Activated naive CD8-positive, alpha-beta T cell treated with anti-CD3 and anti-CD28 coated beads for 36 hours (primary cell): ENCODE measurements around the gene ZC4H2. TPM values are rescaled to one million over a fixed set of nuclear protein-coding genes. Genes with fewer than 3 reads are reported as not detected.
"Not testable (repeated sequence)": the region's sequence is repeated elsewhere in the genome, so short reads cannot be mapped to it uniquely, and the experiment has no call there.

Experiments used
- DNase-seq: peaks from one replicate; pipeline ENCODE4 v3.0.0; 2021
- H3K27ac Mint-ChIP-seq: one replicate; pipeline ENCODE4 v1.8.0; 2022; ENCODE audit warnings: mild to moderate bottlenecking, moderate library complexity, mixed read lengths
- H3K27me3 Mint-ChIP-seq: one replicate; pipeline ENCODE4 v1.8.0; 2022; ENCODE audit warnings: mild to moderate bottlenecking, mixed read lengths
- H3K36me3 Mint-ChIP-seq: one replicate; pipeline ENCODE4 v1.8.0; 2021; ENCODE audit warnings: mild to moderate bottlenecking, mixed read lengths
- H3K4me1 Mint-ChIP-seq: one replicate; pipeline ENCODE4 v1.8.0; 2021; ENCODE audit warnings: mixed read lengths
- H3K4me3 Mint-ChIP-seq: one replicate; pipeline ENCODE4 v1.8.0; 2022; ENCODE audit warnings: mild to moderate bottlenecking, moderate library complexity, mixed read lengths
- H3K9me3 Mint-ChIP-seq: one replicate; pipeline ENCODE4 v1.8.0; 2022; ENCODE audit warnings: mixed read lengths
- total RNA-seq, 2 experiments: library from RNA; stranded (reverse); gene quantifications; one replicate each; pipeline ENCODE4 v1.2.3, GENCODE V29; 2021

The ZC4H2 gene
- 10 to 100 TPM; 12.6 to 14.4 TPM for total RNA-seq

- peaks cover 12% of the 10 kb centered on the region for H3K4me1 Mint-ChIP-seq
These were observed at the start of gene ZC4H2 for GRCh38 chrX:64975989-64976672. Gene ZC4H2 (minus strand): TSS chrX:64976450. CDS start chrX:64976377, 73 bp downstream.

GRCh38 chrX:65017451-65017850, 41.2 kb upstream of the ZC4H2 start:
- no peak overlapping the region for H3K4me3 Mint-ChIP-seq
- H3K9me3 Mint-ChIP-seq = peaks cover 15% of the 10 kb centered on the region
- no peak overlapping the region for H3K27ac Mint-ChIP-seq
- H3K4me1 Mint-ChIP-seq = no peaks in the 10 kb centered on the region
- DNase-seq = no peak
- no peaks in the 10 kb centered on the region for H3K27me3 Mint-ChIP-seq
- H3K36me3 Mint-ChIP-seq = peaks cover 22% of the 10 kb centered on the region

More at GRCh38 chrX:64975989-64976672, at the start of gene ZC4H2:
- Mint-ChIP-seq H3K27ac (peak within 1 kb of the TSS; percentile 86), H3K9me3 (no peaks in the 10 kb centered on the region), H3K36me3 (peaks cover 16% of the 10 kb centered on the region), H3K27me3 (no peaks in the 10 kb centered on the region), H3K4me3 (peak within 1 kb of the TSS; percentile 91)
- DNase-seq = peak; percentile 65

- no peak overlapping the region for H3K4me3 Mint-ChIP-seq
- H3K27me3 Mint-ChIP-seq = no peaks in the 10 kb centered on the region
- H3K36me3 Mint-ChIP-seq = peaks cover 8% of the 10 kb centered on the region
- H3K27ac Mint-ChIP-seq = no peak overlapping the region
- H3K4me1 Mint-ChIP-seq = no peaks in the 10 kb centered on the region
- no peak for DNase-seq
- peaks cover 2% of the 10 kb centered on the region for H3K9me3 Mint-ChIP-seq
These were observed 38.0 kb upstream of the ZC4H2 start for GRCh38 chrX:65014230-65014629.

GRCh38 chrX:65009459-65009858, 33.2 kb upstream of the ZC4H2 start:
- no peak for DNase-seq
- H3K4me1 Mint-ChIP-seq = no peaks in the 10 kb centered on the region
- H3K4me3 Mint-ChIP-seq = no peak overlapping the region
- H3K27ac Mint-ChIP-seq = no peak overlapping the region
- peaks cover 3% of the 10 kb centered on the region for H3K9me3 Mint-ChIP-seq
- H3K27me3 Mint-ChIP-seq = no peaks in the 10 kb centered on the region
- H3K36me3 Mint-ChIP-seq = peaks cover 18% of the 10 kb centered on the region

GRCh38 chrX:65002208-65002607, 26.0 kb upstream of the ZC4H2 start:
- H3K27me3 Mint-ChIP-seq, DNase-seq, H3K27ac Mint-ChIP-seq, H3K4me1 Mint-ChIP-seq, H3K4me3 Mint-ChIP-seq: not testable (repeated sequence)
- peaks cover 19% of the 10 kb centered on the region for H3K36me3 Mint-ChIP-seq
- peaks cover 13% of the 10 kb centered on the region for H3K9me3 Mint-ChIP-seq

GRCh38 chrX:64996805-64997204, 20.6 kb upstream of the ZC4H2 start:
- H3K4me1 Mint-ChIP-seq = no peaks in the 10 kb centered on the region
- H3K27ac Mint-ChIP-seq = no peak overlapping the region
- H3K27me3 Mint-ChIP-seq = no peaks in the 10 kb centered on the region
- H3K36me3 Mint-ChIP-seq = peaks cover 11% of the 10 kb centered on the region
- no peak for DNase-seq
- H3K9me3 Mint-ChIP-seq = peaks cover 8% of the 10 kb centered on the region
- H3K4me3 Mint-ChIP-seq = no peak overlapping the region

GRCh38 chrX:64994131-64994798, 18.0 kb upstream of the ZC4H2 start:
- Mint-ChIP-seq H3K36me3 (peaks cover 11% of the 10 kb centered on the region), H3K27ac (no peak overlapping the region), H3K27me3 (no peaks in the 10 kb centered on the region), H3K9me3 (peaks cover 4% of the 10 kb centered on the region), H3K4me3 (no peak overlapping the region), H3K4me1 (no peaks in the 10 kb centered on the region)
- no peak for DNase-seq

- no peak for DNase-seq
These were observed 1.6 kb upstream of the ZC4H2 start for GRCh38 chrX:64977830-64978229.

GRCh38 chrX:64977051-64977450, 801 bp upstream of the ZC4H2 start:
- Mint-ChIP-seq H3K4me3 (peak overlapping the region; percentile 91), H3K27me3 (no peaks in the 10 kb centered on the region), H3K4me1 (peaks cover 12% of the 10 kb centered on the region), H3K9me3 (no peaks in the 10 kb centered on the region), H3K36me3 (peaks cover 6% of the 10 kb centered on the region), H3K27ac (no peak overlapping the region)
- no peak for DNase-seq

More at GRCh38 chrX:64977830-64978229, 1.6 kb upstream of the ZC4H2 start:
- Mint-ChIP-seq H3K9me3 (no peaks in the 10 kb centered on the region), H3K4me1 (peaks cover 12% of the 10 kb centered on the region), H3K27me3 (no peaks in the 10 kb centered on the region), H3K27ac (no peak overlapping the region), H3K36me3 (peaks cover 3% of the 10 kb centered on the region), H3K4me3 (no peak overlapping the region)

GRCh38 chrX:64976673-64977040, 407 bp upstream of the ZC4H2 start:
- Mint-ChIP-seq H3K27me3 (no peaks in the 10 kb centered on the region), H3K9me3 (no peaks in the 10 kb centered on the region), H3K36me3 (peaks cover 10% of the 10 kb centered on the region), H3K4me3 (peak overlapping the region; percentile 91), H3K4me1 (peaks cover 12% of the 10 kb centered on the region), H3K27ac (peak overlapping the region; percentile 86)
- no peak for DNase-seq

- Mint-ChIP-seq H3K9me3 (no peaks in the 10 kb centered on the region), H3K4me3 (peak overlapping the region; percentile 91), H3K4me1 (peaks cover 12% of the 10 kb centered on the region), H3K27ac (peak overlapping the region; percentile 86), H3K27me3 (no peaks in the 10 kb centered on the region), H3K36me3 (peaks cover 20% of the 10 kb centered on the region)
- peak; percentile 8 for DNase-seq
These were observed 759 bp downstream of the ZC4H2 start for GRCh38 chrX:64975491-64975890.

GRCh38 chrX:64925480-64925879, 50.8 kb downstream of the ZC4H2 start:
- Mint-ChIP-seq H3K27ac (no peak overlapping the region), H3K9me3 (peaks cover 9% of the 10 kb centered on the region), H3K4me1 (peaks cover 2% of the 10 kb centered on the region), H3K36me3 (peaks cover 10% of the 10 kb centered on the region), H3K27me3 (no peaks in the 10 kb centered on the region), H3K4me3 (no peak overlapping the region)
- no peak for DNase-seq

GRCh38 chrX:64908121-64908520, 68.1 kb downstream of the ZC4H2 start:
- Mint-ChIP-seq H3K27ac (no peak overlapping the region), H3K4me1 (no peaks in the 10 kb centered on the region), H3K27me3 (no peaks in the 10 kb centered on the region), H3K9me3 (peaks cover 11% of the 10 kb centered on the region), H3K36me3 (peaks cover 54% of the 10 kb centered on the region), H3K4me3 (no peak overlapping the region)
- DNase-seq = no peak

- Mint-ChIP-seq H3K9me3 (peaks cover 6% of the 10 kb centered on the region), H3K4me1 (peaks cover 1% of the 10 kb centered on the region), H3K4me3 (no peak overlapping the region), H3K36me3 (peaks cover 1% of the 10 kb centered on the region), H3K27me3 (no peaks in the 10 kb centered on the region), H3K27ac (no peak overlapping the region)
- DNase-seq = peak; percentile 36
These were observed 81.7 kb downstream of the ZC4H2 start for GRCh38 chrX:64894454-64895038.

GRCh38 chrX:64885850-64886249, 90.4 kb downstream of the ZC4H2 start:
- Mint-ChIP-seq H3K27me3 (no peaks in the 10 kb centered on the region), H3K27ac (no peak overlapping the region), H3K36me3 (peaks cover 14% of the 10 kb centered on the region), H3K4me1 (no peaks in the 10 kb centered on the region), H3K4me3 (no peak overlapping the region), H3K9me3 (peaks cover 15% of the 10 kb centered on the region)
- peak; percentile 1 for DNase-seq
